Colonic mucosa (tissue), 4 donors: ENCODE data around the gene PDE1C. TPM values are rescaled to one million over a fixed set of nuclear protein-coding genes. Genes with fewer than 3 reads are reported as not detected.

Experiments used
- DNase-seq: peaks from one replicate; pipeline ENCODE4 v3.0.0-alpha.2; 2020
- H3K27ac ChIP-seq: fragments of 200-600 bp; one replicate; pipeline ENCODE4 v1.8.0; 2021
- H3K27me3 ChIP-seq: fragments of 200-600 bp; one replicate; pipeline ENCODE4 v1.8.0; 2021
- H3K36me3 ChIP-seq: fragments of 200-600 bp; one replicate; pipeline ENCODE4 v1.8.0; 2021
- H3K4me1 ChIP-seq: fragments of 200-600 bp; one replicate; pipeline ENCODE4 v1.8.0; 2021; ENCODE audit warnings: mild to moderate bottlenecking
- H3K4me3 ChIP-seq: fragments of 200-600 bp; one replicate; pipeline ENCODE4 v1.8.0; 2021
- H3K9ac ChIP-seq, 2 donors: one replicate each; pipeline ENCODE4 v1.7.0; 2013; ENCODE audit warnings: control low read depth in 2 of 2, low read depth in 2 of 2, low read length in 2 of 2
- H3K9me3 ChIP-seq: fragments of 200-600 bp; one replicate; pipeline ENCODE4 v1.8.0; 2021
- CTCF ChIP-seq: fragments of 200-600 bp; IDR thresholded peaks from one replicate; pipeline ENCODE4 v1.8.0; 2022; ENCODE audit warnings: antibody characterized with exemption, mild to moderate bottlenecking
- intact Hi-C: fragments of 100-400 bp; cut with DNase I; formaldehyde crosslinking; loops from one replicate; pipeline ENCODE4 v1.14.1; 2022
- total RNA-seq, 2 donors: library from RNA; stranded (reverse); fragmentation: NEBNext Ultra II Directional in 1 of 2; extraction: Animal tissue kit (Norgen Biotek cat#: 25700) in 1 of 2; gene quantifications; one replicate each; pipeline ENCODE4 v1.2.1, GENCODE V29; 2021
- donor health status: healthy.
- donor health status: DM: no; HTN: no; CAD: no.
- donor health status: DM: no; HTN: no; CAD: no.

The PDE1C gene
- total RNA-seq, 2 donors from 2014 or later: 1.2 to 2.7 TPM

GRCh38 chr7:31953432-31953831 lies 116.8 kb downstream of the PDE1C start:
- no peaks in the 10 kb centered on the region for H3K4me1 ChIP-seq
- intact Hi-C loops: no loop called here
- H3K4me3 ChIP-seq: no peak overlapping the region
- H3K9me3 ChIP-seq: no peaks in the 10 kb centered on the region
- no peak for DNase-seq
- no peaks in the 10 kb centered on the region for H3K27me3 ChIP-seq
- no peak overlapping the region for H3K27ac ChIP-seq
- no peaks in the 10 kb centered on the region for H3K36me3 ChIP-seq
- no peak overlapping the region for H3K9ac ChIP-seq
- no peak for TF ChIP-seq CTCF

GRCh38 chr7:31950091-31950755 lies 120.0 kb downstream of the PDE1C start:
- no peaks in the 10 kb centered on the region for H3K9me3 ChIP-seq
- no peaks in the 10 kb centered on the region for H3K4me1 ChIP-seq
- no peak overlapping the region for H3K9ac ChIP-seq
- H3K4me3 ChIP-seq: no peak overlapping the region
- no peaks in the 10 kb centered on the region for H3K36me3 ChIP-seq
- intact Hi-C loops: no loop called here
- no peak for TF ChIP-seq CTCF
- no peaks in the 10 kb centered on the region for H3K27me3 ChIP-seq
- no peak overlapping the region for H3K27ac ChIP-seq
- DNase-seq: no peak

GRCh38 chr7:31948029-31948428 lies 122.2 kb downstream of the PDE1C start:
- no peaks in the 10 kb centered on the region for H3K9me3 ChIP-seq
- no peak overlapping the region for H3K9ac ChIP-seq
- H3K36me3 ChIP-seq: no peaks in the 10 kb centered on the region
- no peak for TF ChIP-seq CTCF
- no peak overlapping the region for H3K4me3 ChIP-seq
- DNase-seq: no peak
- H3K27ac ChIP-seq: no peak overlapping the region
- no peaks in the 10 kb centered on the region for H3K27me3 ChIP-seq
- no peaks in the 10 kb centered on the region for H3K4me1 ChIP-seq
- intact Hi-C loops: no loop called here

- H3K4me1 ChIP-seq: no peaks in the 10 kb centered on the region
- no peak overlapping the region for H3K27ac ChIP-seq
- H3K4me3 ChIP-seq: no peak overlapping the region
- H3K9me3 ChIP-seq: no peaks in the 10 kb centered on the region
- no peak for DNase-seq
- H3K9ac ChIP-seq: no peak overlapping the region
- H3K27me3 ChIP-seq: no peaks in the 10 kb centered on the region
- no peaks in the 10 kb centered on the region for H3K36me3 ChIP-seq
- no peak for TF ChIP-seq CTCF
- intact Hi-C loops: no loop called here
Measured at GRCh38 chr7:31940167-31940566, 130.0 kb downstream of the PDE1C start.

- Histone ChIP-seq H3K36me3 (no peaks in the 10 kb centered on the region), H3K9ac (no peak overlapping the region), H3K9me3 (no peaks in the 10 kb centered on the region), H3K27me3 (no peaks in the 10 kb centered on the region), H3K4me1 (no peaks in the 10 kb centered on the region), H3K27ac (no peak overlapping the region), H3K4me3 (no peak overlapping the region)
- intact Hi-C loops: no loop called here
- no peak for TF ChIP-seq CTCF
- no peak for DNase-seq
Measured at GRCh38 chr7:31939076-31939475, 131.1 kb downstream of the PDE1C start.
